GM18870 (cell line): ENCODE data around the gene TCEAL7.
"Not testable (repeated sequence)": the region's sequence is repeated elsewhere in the genome, so short reads cannot be mapped to it uniquely, and the experiment has no call there.

ENCODE experiments used
- ATAC-seq: cut with Tn5 transposase; IDR thresholded peaks from one replicate; pipeline ENCODE4 v1.9.1; 2021; ENCODE audit warnings: moderate library complexity; ENCODE audit not compliant: unreplicated experiment

TCEAL7 gene

GRCh38 chrX:103329991-103330390 is at the start of gene TCEAL7:
Gene TCEAL7 (plus strand): TSS chrX:103330239. CDS start chrX:103331404, 1,165 bp downstream.
- no peak for ATAC-seq

GRCh38 chrX:103293118-103293517 is 36.9 kb upstream of the TCEAL7 start:
- no peak for ATAC-seq

- no peak for ATAC-seq
These were observed 25.3 kb upstream of the TCEAL7 start for GRCh38 chrX:103304705-103305104.

- not testable (repeated sequence) for ATAC-seq
These were observed 24.4 kb upstream of the TCEAL7 start for GRCh38 chrX:103305666-103306065.

GRCh38 chrX:103309860-103310554 is 20.0 kb upstream of the TCEAL7 start:
- ATAC-seq, result no peak

GRCh38 chrX:103310555-103311398 is 19.3 kb upstream of the TCEAL7 start, which contains the start of gene BEX2:
Gene BEX2 (minus strand): TSS chrX:103310990. CDS start chrX:103309976, 1,014 bp downstream.
- ATAC-seq, result peak; percentile 83

GRCh38 chrX:103311399-103311780 is 18.6 kb upstream of the TCEAL7 start:
- ATAC-seq, result no peak

- ATAC-seq, result no peak
These were observed 746 bp downstream of the TCEAL7 start for GRCh38 chrX:103330681-103331288.

GRCh38 chrX:103338663-103339062 is 8.6 kb downstream of the TCEAL7 start:
- no peak for ATAC-seq

GRCh38 chrX:103343105-103343504 is 13.1 kb downstream of the TCEAL7 start:
- ATAC-seq, result no peak

- ATAC-seq, result no peak
These were observed 14.6 kb downstream of the TCEAL7 start for GRCh38 chrX:103344606-103345005.

GRCh38 chrX:103347682-103348397 is 17.8 kb downstream of the TCEAL7 start:
- no peak for ATAC-seq

- ATAC-seq, result no peak
These were observed 26.2 kb downstream of the TCEAL7 start, which contains the start of gene TCEAL9 for GRCh38 chrX:103356130-103356798. Gene TCEAL9 (plus strand): TSS chrX:103356506. CDS start chrX:103357685, 1,179 bp downstream.

- no peak for ATAC-seq
These were observed 26.8 kb downstream of the TCEAL7 start for GRCh38 chrX:103356858-103357257.

- ATAC-seq, result no peak
These were observed 27.8 kb downstream of the TCEAL7 start for GRCh38 chrX:103357871-103358270.

GRCh38 chrX:103359605-103360004 is 29.6 kb downstream of the TCEAL7 start:
- not testable (repeated sequence) for ATAC-seq

- no peak for ATAC-seq
These were observed 30.1 kb downstream of the TCEAL7 start for GRCh38 chrX:103360092-103360491.

- no peak for ATAC-seq
These were observed 30.9 kb downstream of the TCEAL7 start for GRCh38 chrX:103360916-103361315.

GRCh38 chrX:103361798-103362197 is 31.8 kb downstream of the TCEAL7 start:
- no peak for ATAC-seq

GRCh38 chrX:103362474-103362873 is 32.4 kb downstream of the TCEAL7 start:
- no peak for ATAC-seq
